Stimulated activated CD8-positive, alpha-beta memory T cell treated with anti-CD3 and anti-CD28 coated beads, Interleukin-12 subunit alpha, Interleukin-12 subunit beta, amount 100 ng/mL, for 24 hours (primary cell): ENCODE data around the gene PLS1.
"Not testable (repeated sequence)": the region's sequence is repeated elsewhere in the genome, so short reads cannot be mapped to it uniquely, and the experiment has no call there.

Experiments
- DNase-seq: peaks from one replicate; pipeline ENCODE4 v3.0.0-alpha.2; 2020; ENCODE audit errors: extremely low read depth

Gene PLS1

DNA sequence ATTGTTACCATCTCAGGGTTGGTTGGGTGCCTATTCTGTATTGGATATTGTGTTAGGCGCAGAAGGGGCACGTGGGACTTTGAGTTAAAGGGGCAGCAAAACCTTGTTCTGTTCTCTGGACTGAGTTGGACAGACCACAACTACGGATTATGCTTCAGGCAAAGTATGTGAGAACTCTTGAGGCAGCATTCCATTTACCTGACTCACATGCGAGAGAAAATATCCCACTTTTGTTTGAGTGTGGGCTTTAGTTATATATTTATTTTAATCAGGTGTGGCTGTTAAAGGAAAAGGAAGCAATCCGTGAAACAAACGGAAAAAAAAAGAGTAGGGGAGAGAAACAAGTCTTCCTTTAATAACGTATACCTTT is 627 bp upstream of the PLS1 start:
- no peak for DNase-seq

DNA sequence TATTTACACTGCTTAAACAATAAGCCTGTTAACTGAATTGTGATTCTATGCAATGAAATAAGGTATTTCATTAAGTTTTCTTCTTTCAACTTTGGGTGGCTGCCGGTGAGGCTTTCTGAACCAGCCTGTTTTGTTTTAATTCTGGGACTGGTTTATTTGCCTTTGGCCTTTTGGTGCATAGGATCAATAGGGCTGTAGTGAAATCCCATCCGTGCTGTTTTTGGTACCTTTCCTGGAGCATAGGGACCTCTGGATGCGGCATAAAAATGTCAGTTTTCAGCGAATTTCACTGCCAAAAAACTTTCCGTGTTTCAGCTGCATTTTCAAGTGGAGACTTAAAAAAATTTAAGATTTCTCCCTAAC is 514 bp downstream of the PLS1 start:
- no peak for DNase-seq

DNA sequence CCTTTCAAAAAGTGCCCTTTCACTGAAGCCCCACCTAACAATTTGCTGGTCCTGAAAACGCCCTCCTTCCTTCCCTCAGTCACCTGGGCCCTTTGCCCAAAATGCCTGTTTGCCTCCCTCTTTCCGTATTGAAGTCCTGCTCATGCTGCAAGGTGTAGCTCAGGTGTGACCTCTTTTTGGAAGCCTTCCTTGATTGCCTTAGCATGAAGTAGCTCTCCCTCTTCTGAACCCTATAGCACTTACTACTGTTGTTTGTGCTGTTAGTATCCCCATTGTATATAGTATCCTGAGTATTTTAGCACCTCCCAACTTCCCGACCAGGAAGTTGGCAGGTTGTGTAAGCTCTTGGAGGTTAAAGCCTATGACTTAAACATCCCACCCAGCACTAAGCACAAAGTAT is 1.7 kb downstream of the PLS1 start:
- no peak for DNase-seq

DNA sequence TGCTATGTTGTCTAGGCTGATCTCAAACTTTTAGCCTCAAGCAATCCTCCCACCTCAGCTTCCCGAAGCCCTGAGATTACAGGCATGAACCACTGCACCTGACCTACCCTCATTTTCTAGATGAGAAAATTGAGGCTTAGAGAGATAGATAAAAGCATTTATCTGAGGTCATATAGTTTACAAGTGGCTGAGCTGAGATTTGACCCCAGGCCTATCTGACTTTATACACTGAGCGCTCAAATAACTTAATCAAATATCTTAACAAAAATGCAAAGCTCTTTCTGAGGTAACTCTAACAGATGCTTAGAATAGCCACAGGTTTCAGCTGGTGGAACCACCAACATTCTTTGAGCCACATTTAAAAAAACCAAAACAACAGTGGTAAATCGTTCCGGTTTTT is 5.5 kb downstream of the PLS1 start:
- DNase-seq: no peak

DNA sequence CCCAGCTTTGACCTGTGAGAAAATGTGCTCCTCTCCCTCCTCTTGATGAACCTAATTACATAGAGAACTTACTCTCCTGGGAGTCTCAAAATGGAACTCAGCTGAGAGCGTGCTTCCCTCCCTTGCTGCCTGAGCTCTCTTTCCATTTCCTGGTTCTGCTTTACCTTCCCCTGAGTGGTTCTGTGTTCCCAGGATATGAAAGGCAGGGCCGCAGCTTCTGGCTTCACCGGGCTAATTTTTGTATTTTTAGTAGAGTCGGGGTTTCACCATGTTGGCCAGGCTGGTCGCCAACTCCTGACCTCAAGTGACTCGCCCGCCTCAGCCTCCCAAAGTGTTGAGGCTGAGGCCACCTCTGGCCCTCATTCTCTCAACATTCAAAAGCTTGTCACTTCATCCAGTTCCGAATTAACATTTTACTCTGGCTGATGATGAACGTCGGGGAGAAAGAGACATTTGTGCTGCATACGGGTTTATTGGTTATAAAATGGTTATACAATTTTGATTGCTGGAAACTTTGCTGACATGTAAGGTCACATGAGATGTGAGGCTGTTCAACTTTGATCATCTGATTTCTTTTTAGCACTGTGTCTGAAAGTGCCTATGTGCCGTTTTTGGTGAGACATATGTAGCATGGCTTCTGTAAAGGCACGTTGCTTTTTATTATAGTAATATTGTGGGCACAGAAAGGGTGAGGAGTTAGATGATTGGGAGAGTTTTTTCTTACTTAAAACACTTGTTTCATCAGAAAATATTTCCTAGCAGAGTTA is 6.6 kb downstream of the PLS1 start:
- DNase-seq: no peak

DNA sequence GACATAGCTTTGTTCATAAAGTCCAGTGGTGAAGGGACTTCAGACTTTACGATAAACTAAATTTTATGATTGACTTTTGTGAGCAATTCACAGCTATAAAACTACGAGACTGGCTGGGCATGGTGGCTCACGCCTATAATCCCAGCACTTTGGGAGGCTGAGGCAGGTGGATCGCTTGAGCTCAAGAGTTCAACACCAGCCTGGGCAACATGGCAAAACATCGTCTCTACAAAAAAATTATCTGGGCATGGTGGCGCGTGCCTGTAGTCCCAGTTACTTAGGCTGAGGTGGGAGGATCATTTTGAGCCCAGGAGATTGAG is 7.2 kb downstream of the PLS1 start:
- not testable (repeated sequence) for DNase-seq

DNA sequence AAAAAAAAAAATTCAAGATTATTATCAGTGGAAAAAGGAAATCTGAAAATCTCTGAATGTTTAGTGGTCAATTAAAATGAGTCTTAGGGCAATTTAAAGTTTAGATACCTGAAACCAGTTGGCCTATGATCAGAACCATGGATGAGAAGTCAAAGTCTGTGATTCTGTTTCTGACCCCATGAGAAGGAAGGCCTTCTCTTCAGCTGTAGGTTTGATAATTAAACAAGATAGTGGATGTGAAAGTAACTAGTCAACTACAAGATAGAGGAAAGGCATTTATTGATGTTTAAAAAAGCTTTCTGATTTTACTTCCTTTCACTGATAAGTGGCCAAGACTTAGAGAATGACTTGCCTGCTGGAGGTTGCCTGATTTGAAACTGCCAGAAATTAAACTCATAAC is 8.7 kb downstream of the PLS1 start:
- no peak for DNase-seq

DNA sequence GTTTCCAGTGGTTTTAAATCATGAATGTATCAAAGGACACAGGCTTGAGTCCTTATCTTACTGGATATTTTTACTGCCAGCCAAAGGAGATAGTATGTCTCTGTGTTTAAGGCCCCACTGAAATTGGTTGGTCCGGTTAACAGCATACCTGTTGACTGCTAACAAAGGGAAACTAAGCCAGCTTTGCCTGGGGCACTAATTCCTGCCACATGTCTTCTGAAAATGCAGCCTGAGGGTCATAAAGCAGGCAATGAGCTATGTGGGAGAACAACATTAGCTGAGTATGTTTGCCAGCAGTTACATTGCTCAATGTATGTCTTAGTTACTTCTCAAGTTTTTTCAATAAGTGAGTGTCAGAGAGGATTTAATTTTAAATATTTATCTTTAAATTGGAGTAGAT is 12.4 kb downstream of the PLS1 start:
- no peak for DNase-seq

DNA sequence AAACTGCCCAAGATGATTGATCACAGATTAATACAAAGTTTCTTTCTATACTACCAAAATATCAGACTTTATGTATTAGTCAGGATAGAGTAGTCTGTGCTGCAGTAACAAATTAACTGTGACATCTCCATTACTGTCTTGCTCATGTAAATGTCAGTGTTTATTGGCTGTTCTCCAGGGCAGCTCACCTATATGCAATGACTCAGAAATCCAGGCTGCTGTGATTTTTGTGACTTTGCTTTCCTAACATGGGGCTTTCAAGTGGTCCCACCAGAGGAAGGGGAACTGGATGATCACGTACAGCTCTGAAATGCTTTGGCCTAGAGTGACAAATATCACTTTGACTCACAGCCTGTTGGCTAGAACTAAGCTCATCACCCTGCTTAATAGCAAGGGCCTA is 12.9 kb downstream of the PLS1 start:
- no peak for DNase-seq

DNA sequence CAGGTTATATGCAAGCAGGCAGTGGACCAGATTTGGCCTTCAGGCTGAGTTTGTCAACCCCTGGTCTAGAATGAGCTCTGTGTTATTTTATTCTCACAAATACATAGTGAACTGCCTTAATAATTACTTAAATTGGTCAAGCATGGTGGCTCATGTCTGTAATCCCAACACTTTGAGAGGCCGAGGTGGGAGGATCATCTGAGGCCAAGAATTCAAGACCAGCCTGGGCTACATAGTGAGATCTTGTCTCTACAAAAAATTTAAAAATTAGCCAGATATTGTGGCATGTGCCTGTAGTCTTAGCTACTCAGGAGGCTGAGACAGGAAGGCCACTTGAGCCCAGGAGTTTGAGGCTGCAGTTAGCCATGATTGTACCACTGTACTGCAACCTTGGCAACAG is 15.0 kb downstream of the PLS1 start:
- DNase-seq: no peak

DNA sequence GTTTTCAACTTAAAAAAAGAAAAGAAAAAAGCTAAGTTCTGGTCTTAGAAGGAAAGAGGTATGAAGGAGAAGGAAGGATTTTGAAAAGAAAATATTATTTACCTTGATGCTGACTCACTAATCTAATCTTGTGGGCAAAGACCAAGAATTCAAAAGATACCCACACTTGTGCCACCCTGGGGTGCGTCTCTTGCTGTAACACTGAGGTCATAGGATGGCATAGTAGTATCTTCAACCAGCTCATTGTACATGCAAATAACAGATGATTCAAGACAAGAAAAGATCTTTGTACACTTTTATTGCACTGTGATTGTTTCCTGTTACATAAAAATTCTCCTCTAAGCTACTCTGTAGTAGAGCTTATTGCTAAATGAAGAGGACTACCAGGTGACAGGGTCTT is 17.3 kb downstream of the PLS1 start:
- no peak for DNase-seq

DNA sequence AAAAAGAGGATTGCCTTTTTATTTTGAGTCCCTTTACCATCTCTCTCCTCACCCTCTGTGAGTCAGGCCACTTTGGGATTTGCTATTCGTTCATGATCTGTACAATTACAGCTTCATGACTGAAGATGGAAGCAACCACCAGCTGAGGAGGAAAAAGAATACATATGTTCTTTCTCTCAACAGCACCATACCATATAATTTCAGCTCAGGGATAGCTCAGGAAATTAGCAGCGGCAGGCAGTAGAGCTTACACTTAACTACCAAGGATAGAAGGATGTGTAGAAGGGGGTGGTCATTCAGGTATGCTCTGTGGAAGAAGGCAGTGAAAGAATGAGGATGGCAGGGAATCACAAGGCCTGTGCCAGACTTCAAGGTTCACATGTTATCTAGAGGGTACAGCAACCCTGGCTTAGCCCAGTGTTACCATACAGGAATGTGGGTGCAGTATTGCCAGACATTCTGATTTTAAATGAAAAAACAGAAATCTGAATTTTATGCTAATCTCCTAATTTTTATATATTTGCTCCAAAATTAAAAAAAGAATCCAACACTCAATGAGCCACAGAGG is 17.9 kb downstream of the PLS1 start:
- no peak for DNase-seq

DNA sequence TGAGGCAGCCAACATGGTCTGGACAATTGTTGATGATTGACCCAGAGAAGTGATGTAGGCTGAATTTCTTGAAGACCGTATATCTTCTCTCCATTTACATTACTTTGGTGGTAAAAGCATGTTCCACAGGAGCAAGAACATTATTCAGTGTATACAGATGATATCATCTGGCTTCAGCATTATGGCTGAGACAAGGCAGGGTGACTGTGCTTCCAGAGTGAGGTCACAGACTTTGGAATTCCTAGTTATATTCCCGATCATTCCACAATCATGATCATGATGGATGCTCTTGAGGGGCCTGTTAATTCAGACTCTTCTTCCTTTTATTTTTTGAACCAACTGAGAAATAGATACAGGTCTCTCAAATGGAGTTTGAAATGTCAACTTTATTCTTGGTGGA is 19.0 kb downstream of the PLS1 start:
- DNase-seq: no peak

DNA sequence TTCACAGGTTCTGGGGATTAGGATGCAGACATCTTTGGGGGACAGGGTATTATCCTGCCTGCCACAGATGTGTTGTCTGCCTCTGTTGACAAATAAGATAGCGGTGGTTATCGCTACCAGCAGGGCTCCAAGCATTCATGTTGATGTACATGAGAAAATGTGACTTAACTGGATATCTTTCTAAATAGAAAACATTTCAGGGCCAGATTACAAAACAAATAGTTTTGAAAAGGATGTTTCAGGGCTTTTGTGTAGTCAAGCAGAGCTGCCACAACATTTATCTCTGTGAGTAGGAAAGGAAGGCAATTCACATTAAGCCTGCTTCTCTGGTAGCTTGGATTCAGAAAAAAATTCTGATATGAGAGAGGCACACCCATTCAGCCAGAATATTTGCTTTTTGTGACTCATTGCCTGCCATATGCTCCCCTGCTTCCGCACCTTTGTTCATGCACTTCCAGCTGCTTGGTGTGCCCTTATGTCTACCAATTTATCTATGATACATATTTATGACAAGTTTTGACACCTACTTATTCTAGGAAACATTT is 22.8 kb downstream of the PLS1 start:
- no peak for DNase-seq

DNA sequence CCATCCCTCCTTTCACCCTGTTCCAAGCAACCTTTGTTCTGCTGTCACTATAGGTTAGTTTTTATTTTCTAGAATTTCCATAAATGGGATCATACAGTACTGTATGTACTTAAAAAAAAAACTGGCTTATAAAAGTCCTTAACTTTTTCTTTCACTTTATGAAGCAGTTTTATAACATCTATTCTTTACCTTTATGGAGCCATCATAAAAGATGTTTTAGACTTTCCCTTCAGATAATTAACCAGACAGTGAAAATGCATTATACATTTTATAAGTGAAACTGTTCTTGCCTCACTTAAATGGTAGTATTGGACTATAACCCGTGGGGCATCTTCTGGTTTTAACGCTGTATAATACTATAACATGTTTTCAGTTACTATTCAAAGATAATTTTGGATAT is 26.2 kb downstream of the PLS1 start:
- DNase-seq: no peak

DNA sequence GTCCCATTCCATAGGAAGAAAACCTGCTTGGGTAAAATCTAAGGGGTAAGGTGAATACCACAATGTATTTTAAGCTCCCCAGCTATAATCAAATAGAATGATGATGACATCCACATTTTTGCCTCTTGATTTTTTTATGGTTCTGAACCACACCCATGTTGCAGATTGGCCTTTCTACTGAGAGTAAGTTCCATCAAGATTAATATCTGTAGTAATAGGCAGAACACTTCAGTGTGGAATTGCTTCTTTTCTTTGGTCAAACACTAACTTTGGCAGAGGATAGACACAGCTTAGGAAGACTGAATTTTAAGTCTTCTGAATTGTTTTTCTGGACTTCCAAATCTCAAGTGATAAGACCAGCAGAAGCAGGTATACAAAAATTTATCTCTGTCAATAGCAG is 27.0 kb downstream of the PLS1 start:
- no peak for DNase-seq

DNA sequence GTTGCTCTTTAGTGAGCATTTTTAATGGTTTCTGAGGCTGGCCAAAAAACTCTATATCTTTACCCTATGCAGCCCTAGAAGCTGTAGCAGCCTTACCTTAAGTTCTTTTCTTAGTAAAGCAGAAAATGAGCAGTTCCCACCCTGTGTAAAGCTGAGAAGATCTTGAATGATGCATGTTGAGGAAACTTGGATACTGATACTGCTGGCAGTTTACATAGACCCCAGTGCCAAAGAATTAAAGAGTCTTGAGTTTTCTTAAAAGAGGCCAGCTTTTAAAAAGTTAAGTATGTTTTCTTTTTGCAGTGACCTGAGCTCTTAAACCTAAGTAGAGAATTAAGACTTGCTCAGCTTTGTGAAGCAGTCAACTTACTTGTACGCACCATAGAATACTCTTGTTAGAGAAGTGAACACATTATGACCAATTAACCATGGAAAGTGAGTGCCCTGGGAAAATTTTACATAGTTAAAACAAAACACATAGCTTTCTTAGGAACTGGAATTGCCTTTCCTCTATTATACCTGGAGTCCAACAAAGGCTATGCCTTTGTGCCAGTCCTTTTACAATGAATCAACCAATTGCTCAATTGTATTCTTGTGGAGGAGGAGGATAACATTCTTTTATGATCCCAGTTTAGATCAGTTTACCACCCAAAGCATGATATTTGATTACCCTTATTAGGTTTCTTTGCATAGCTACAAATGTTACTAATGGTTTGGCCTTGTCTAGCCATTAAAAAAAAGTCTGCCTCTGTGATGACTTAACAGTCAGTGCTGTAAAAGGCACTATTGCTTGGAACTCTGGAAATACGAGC is 28.4 kb downstream of the PLS1 start:
- no peak for DNase-seq

DNA sequence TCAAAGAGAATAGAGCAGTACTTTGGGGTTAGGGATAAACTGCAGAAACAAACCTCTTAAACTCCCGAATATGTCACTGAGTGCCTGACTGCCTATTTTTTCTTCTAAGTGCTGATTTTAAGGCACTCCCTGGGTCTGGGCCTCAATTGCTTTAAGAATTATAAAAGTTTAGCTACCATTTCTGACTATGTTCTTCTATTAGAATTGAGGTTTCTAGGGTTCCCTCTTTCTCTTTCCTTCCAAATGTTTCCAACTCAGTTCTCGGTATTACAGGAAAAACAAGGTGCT is 28.9 kb downstream of the PLS1 start:
- no peak for DNase-seq

DNA sequence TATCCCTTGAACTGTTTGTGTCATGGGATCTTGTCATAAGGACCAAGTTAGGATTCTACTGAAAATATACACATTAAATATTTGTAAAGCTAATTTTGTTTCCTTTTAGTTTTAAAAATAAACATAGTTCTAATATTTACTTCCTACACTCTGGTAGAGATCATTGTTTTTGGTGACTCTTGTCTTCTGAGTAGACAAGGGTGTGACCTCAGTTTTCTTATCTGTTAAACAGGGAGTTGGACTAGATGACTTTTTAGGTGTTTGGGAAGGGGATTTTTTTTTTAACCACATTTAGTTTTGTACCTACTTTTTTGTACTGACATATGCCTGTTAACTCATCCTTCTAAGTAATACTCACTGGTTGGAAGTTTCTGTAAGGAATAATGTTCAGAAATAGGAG is 30.8 kb downstream of the PLS1 start:
- DNase-seq: no peak

DNA sequence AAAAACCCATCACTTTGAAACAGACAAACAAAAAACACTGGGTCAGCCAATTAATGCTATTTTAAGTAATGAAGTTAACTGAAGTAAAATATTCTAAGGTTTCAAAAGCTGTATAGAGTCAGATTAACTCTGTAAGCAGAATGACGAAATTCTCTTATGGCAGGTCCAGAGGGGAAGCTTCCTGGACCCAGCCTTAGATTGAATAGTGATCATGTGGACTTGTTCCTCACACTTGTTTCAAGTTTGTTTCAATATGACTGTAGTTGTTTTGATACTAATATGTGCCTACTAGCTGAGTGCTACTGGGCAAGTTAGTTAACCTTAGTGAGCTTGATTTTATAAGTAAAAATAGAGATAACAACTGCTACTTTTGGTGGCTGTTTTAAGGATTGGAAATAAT is 32.6 kb downstream of the PLS1 start:
- DNase-seq: no peak

DNA sequence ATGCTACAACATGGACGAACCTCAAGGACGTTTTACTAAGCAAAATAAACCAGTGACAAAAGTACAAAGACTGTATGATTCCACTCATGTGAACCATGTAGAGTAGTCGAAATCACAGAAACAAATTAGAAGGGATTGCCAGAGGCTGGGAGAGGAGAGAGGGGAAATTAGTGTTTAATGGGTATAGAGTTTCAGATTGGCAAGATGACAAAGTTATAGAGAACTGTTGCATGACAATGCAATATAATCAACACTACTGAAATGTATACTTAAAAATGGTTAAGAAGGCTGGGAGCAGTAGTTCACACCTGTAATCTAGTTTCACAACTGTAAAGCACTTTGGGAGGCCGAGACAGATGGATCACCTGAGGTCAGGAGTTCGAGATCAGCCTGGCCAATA is 36.9 kb downstream of the PLS1 start:
- DNase-seq: no peak

DNA sequence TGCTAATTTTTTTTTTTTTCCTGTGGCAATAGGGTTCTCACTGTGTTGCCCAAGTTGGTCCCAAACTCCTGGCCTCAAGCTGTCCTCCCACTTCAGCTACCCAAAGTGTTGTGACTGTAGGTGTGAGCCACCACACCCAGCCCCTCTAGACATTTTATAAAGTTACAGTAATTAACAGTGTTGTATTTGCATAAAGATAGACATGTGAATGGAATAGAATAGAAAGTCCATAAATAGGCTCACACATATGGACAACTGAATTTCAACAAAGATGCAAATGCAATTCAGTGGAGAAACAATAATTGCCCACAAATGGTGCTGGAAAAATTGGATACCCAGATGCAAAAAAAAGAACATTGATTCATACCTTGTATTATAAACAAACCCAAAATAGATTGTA is 39.9 kb downstream of the PLS1 start:
- DNase-seq: no peak

DNA sequence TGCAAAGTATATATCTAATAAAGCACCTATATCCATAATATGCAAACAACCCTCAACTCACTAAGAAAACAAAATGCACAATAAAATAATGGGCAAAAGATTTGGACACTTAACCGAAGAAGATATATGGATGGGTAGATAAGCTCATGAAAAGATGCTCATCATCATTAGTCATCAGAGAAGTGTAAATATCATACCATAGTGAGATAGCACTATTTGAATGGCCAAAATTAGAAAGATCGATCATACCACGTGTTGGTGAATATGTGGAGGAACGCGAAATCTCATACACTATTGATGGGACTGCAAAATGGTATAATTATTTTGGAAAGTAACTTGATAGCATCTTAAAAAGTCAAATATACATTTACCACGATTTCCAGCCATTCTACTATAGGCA is 40.5 kb downstream of the PLS1 start:
- no peak for DNase-seq

DNA sequence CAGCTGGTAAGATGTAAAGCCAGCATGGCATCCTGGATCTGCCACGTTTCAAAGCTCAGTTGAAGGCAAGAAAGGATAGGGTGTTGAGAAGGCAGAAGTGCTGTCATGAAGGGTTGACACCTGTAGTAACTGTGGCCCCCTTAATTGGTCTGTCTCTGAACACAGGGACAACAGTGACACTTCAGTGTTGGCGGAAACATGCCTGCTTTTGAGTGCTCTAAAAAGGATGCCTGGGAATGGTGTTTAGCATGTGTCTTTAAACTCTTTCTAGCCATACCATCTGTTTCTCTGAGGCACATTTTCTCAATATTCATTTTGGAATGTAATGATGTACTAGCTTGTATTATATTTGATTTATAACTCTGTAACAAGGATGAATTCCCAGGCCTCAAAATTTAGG is 42.1 kb downstream of the PLS1 start:
- DNase-seq: no peak
